ENCODE data around the gene CTDSP2.

DNA sequence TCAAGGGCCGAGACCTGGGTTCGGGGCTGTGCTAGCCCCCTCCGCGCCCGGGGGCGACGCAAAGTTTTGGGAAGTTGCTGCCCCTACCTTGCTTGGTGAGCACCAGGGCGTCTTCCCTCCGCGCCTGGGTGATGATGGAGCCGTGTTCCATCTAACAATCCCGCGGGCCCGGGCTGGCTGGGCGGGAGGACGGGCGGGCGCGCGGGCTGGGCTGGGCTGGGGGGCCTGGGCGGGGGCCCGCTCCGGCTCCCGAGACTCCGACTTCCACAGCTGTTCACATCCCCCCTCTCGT lies 298 bp downstream of the CTDSP2 start:
- TF ChIP-seq POLR2A (IDR thresholded peaks at IDR 0.05; ENCODE audit: low read length) (no peak), GATA1 (IDR thresholded peaks at IDR 0.05; ENCODE audit: low read depth, low read length) (no peak)
